CD4-positive, alpha-beta T cell treated with Interleukin-2 at 100 ng/mL for 4 hours (primary cell): Measurements from ENCODE around the gene PRR35.

Experiments used
- DNase-seq: peaks from one replicate; pipeline ENCODE4 v3.0.0-alpha.2; 2020; ENCODE audit warnings: low spot score

Gene PRR35

GRCh38 chr16:549544-550263 lies 10.5 kb upstream of the PRR35 start:
- no peak for DNase-seq

- no peak for DNase-seq
These were observed 9.0 kb upstream of the PRR35 start for GRCh38 chr16:551210-551609.

- DNase-seq, result no peak
These were observed 8.0 kb upstream of the PRR35 start for GRCh38 chr16:552171-552570.

- DNase-seq, result no peak
These were observed 6.4 kb upstream of the PRR35 start for GRCh38 chr16:553601-554296.

- no peak for DNase-seq
These were observed 5.9 kb upstream of the PRR35 start for GRCh38 chr16:554297-554621.

GRCh38 chr16:554640-555365 lies 5.4 kb upstream of the PRR35 start:
- DNase-seq, result no peak

- DNase-seq, result no peak
These were observed 4.4 kb upstream of the PRR35 start for GRCh38 chr16:555528-556473.

GRCh38 chr16:556474-557173 lies 3.6 kb upstream of the PRR35 start:
- DNase-seq, result no peak

GRCh38 chr16:557463-558297 lies 2.5 kb upstream of the PRR35 start:
- DNase-seq, result no peak

- DNase-seq, result no peak
These were observed 1.7 kb upstream of the PRR35 start for GRCh38 chr16:558298-559020.

GRCh38 chr16:559021-559380 lies 1.2 kb upstream of the PRR35 start:
- no peak for DNase-seq

GRCh38 chr16:559411-560203 lies 587 bp upstream of the PRR35 start:
- DNase-seq, result no peak

- no peak for DNase-seq
These were observed 663 bp downstream of the PRR35 start for GRCh38 chr16:560701-561412.

GRCh38 chr16:561413-561794 lies 1.2 kb downstream of the PRR35 start:
- DNase-seq, result no peak

- no peak for DNase-seq
These were observed 2.1 kb downstream of the PRR35 start for GRCh38 chr16:561957-562938.

GRCh38 chr16:563072-563644 lies 3.0 kb downstream of the PRR35 start:
- no peak for DNase-seq
